IMR-90 (cell line): ENCODE results near the gene USP30. TPM values are rescaled to one million over a fixed set of nuclear protein-coding genes. Genes with fewer than 3 reads are reported as not detected.
"Not testable (repeated sequence)": the region's sequence is repeated elsewhere in the genome, so short reads cannot be mapped to it uniquely, and the experiment has no call there.

ENCODE experiments used
- ATAC-seq: fragments of 200-7000 bp; cut with Tn5 transposase; 2 replicates; pipeline ENCODE4 v1.9.1; 2020; ENCODE audit warnings: low read depth, mild to moderate bottlenecking, moderate library complexity
- BruUV-seq: library from RNA; stranded (reverse); fragments of 400-500 nt; replicated peaks from 2 replicates; lab custom pipeline; 2021; lab: Mats Ljungman, UMichigan
- CTCF ChIA-PET: fragments of 300-600 bp; formaldehyde crosslinking; extraction: SDS; loops from one replicate; lab custom pipeline; 2021; ENCODE audit warnings: antibody characterized with exemption; lab: Yijun Ruan, JAX
- POLR2A ChIA-PET: fragments of 300-600 bp; sonication (Branson Sonifier 250); formaldehyde crosslinking; loops from one replicate; lab custom pipeline; 2022; ENCODE audit warnings: antibody characterized with exemption; ENCODE audit not compliant: unreplicated experiment; lab: Charles Lee
- DNase-seq: peaks from one replicate; pipeline ENCODE4 v3.0.0; 2013
- H2AFZ ChIP-seq: replicated peaks from 2 replicates; pipeline ENCODE3; 2013; ENCODE audit warnings: low read length, mild to moderate bottlenecking; ENCODE audit not compliant: poor library complexity
- H2AK5ac ChIP-seq: 2 replicates; pipeline ENCODE4 v1.6.1; 2013; ENCODE audit warnings: low read depth, low read length, inconsistent platforms
- H2AK9ac ChIP-seq: replicated peaks from 2 replicates; pipeline ENCODE3; 2013; ENCODE audit warnings: mild to moderate bottlenecking, low read depth, low read length, moderate library complexity; ENCODE audit not compliant: poor library complexity
- H2BK120ac ChIP-seq: 2 replicates; pipeline ENCODE4 v1.6.1; 2013; ENCODE audit warnings: low read depth, low read length, inconsistent platforms
- H2BK15ac ChIP-seq: 3 replicates; pipeline ENCODE4 v1.6.1; 2013; ENCODE audit warnings: low read depth, low read length, inconsistent platforms
- H2BK20ac ChIP-seq: 2 replicates; pipeline ENCODE4 v1.6.1; 2013; ENCODE audit warnings: low read depth, mild to moderate bottlenecking, inconsistent platforms, low read length, moderate library complexity
- H2BK5ac ChIP-seq: 2 replicates; pipeline ENCODE4 v1.6.1; 2013; ENCODE audit warnings: mild to moderate bottlenecking, low read depth, low read length, inconsistent platforms; ENCODE audit not compliant: poor library complexity, severe bottlenecking
- H3K14ac ChIP-seq: replicated peaks from 2 replicates; pipeline ENCODE4 v1.6.1; 2013; ENCODE audit warnings: low read depth, low read length, inconsistent platforms
- H3K18ac ChIP-seq: 2 replicates; pipeline ENCODE4 v1.6.1; 2013; ENCODE audit warnings: low read depth, low read length, control low read depth
- H3K23ac ChIP-seq: 2 replicates; pipeline ENCODE4 v1.6.1; 2013; ENCODE audit warnings: low read depth, low read length, inconsistent platforms
- H3K27ac ChIP-seq: 2 replicates; pipeline ENCODE4 v1.5.1; 2013; ENCODE audit warnings: mild to moderate bottlenecking, control low read depth, low read length; ENCODE audit not compliant: insufficient read depth
- H3K27me3 ChIP-seq: 2 replicates; pipeline ENCODE4 v1.6.1; 2013; ENCODE audit warnings: low read length; ENCODE audit not compliant: control insufficient read depth, insufficient read depth
- H3K36me3 ChIP-seq: 2 replicates; pipeline ENCODE4 v1.6.1; 2013; ENCODE audit warnings: low read length, mixed read lengths; ENCODE audit not compliant: control insufficient read depth, insufficient read depth
- H3K4ac ChIP-seq: 2 replicates; pipeline ENCODE4 v1.6.1; 2013; ENCODE audit warnings: low read depth, low read length, inconsistent platforms
- H3K4me1 ChIP-seq: 2 replicates; pipeline ENCODE4 v1.6.1; 2013; ENCODE audit warnings: low read length, mixed read lengths; ENCODE audit not compliant: control insufficient read depth, insufficient read depth
- H3K4me2 ChIP-seq: 2 replicates; pipeline ENCODE4 v1.6.1; 2013; ENCODE audit warnings: low read depth, mild to moderate bottlenecking, control low read depth, low read length, moderate library complexity
- H3K4me3 ChIP-seq: 2 replicates; pipeline ENCODE4 v1.5.1; 2013; ENCODE audit warnings: low read depth, mild to moderate bottlenecking, control low read depth, low read length, moderate library complexity; ENCODE audit not compliant: insufficient read depth
- H3K56ac ChIP-seq: 2 replicates; pipeline ENCODE4 v1.6.1; 2013; ENCODE audit warnings: low read length, inconsistent platforms; ENCODE audit not compliant: insufficient read depth; ENCODE audit errors: extremely low read depth
- H3K79me1 ChIP-seq, 2 experiments: 2 replicates each; pipeline ENCODE4 v1.6.1; 2013; ENCODE audit warnings: low read length in 2 of 2, inconsistent platforms in 1 of 2, low read depth in 1 of 2
- H3K9ac ChIP-seq: 2 replicates; pipeline ENCODE4 v1.6.1; 2013; ENCODE audit warnings: low read depth, low read length, control low read depth
- H3K9me1 ChIP-seq: 2 replicates; pipeline ENCODE4 v1.6.1; 2013; ENCODE audit warnings: low read length, inconsistent platforms; ENCODE audit not compliant: insufficient read depth
- H3K9me3 ChIP-seq: 2 replicates; pipeline ENCODE4 v1.6.1; 2013; ENCODE audit warnings: low read length; ENCODE audit not compliant: control insufficient read depth, insufficient read depth
- H4K20me1 ChIP-seq: 2 replicates; pipeline ENCODE4 v1.6.1; 2013; ENCODE audit warnings: low read length, inconsistent platforms; ENCODE audit not compliant: insufficient read depth
- H4K5ac ChIP-seq: 2 replicates; pipeline ENCODE4 v1.6.1; 2013; ENCODE audit warnings: mild to moderate bottlenecking, low read depth, low read length, control low read depth
- H4K8ac ChIP-seq, 2 experiments: 2 replicates each; pipeline ENCODE4 v1.6.1; 2013; ENCODE audit warnings: low read depth in 2 of 2, low read length in 2 of 2, control low read depth in 1 of 2, inconsistent platforms in 1 of 2
- H4K91ac ChIP-seq: 2 replicates; pipeline ENCODE4 v1.6.1; 2013; ENCODE audit warnings: low read depth, low read length, inconsistent platforms; ENCODE audit not compliant: insufficient read depth
- MAZ ChIP-seq: IDR thresholded peaks from 2 replicates; pipeline ENCODE4 v1.6.1; 2012; ENCODE audit warnings: low read depth, mild to moderate bottlenecking, low read length, improper control_type of control experiment, moderate library complexity, borderline replicate concordance
- WGBS, 2 experiments: methylation state at CpG; one replicate each; pipeline versions ENCODE4 v1.1.5 to v1.1.7; 2013; ENCODE audit warnings: missing lambda C conversion rate in 2 of 2; ENCODE audit not compliant: insufficient read length in 1 of 2; ENCODE audit errors: extremely low coverage in 2 of 2; 5-methylcytosine and 5-hydroxymethylcytosine counted together
- dilution Hi-C: fragments of 300-500 bp; cut with HindIII; formaldehyde crosslinking; loops from one replicate; pipeline ENCODE4 v1.14.3; 2018; ENCODE audit warnings: low sequenced_read_pairs; ENCODE audit not compliant: unreplicated experiment
- in situ Hi-C: fragments of 300-500 bp; cut with MboI; formaldehyde crosslinking; loops from 3 replicates; pipeline ENCODE4 v1.14.3; 2019; ENCODE audit warnings: low sequenced_read_pairs, inconsistent platforms, mixed read lengths
- intact Hi-C: fragments of 100-400 bp; cut with micrococcal nuclease; formaldehyde crosslinking; loops from 2 replicates; pipeline ENCODE4 v1.10.0; 2022
- polyA plus RNA-seq, 3 experiments: library from polyadenylated mRNA; depleted of rRNA; stranded (reverse); fragments of >200 nt; gene quantifications; 2 replicates each; pipeline ENCODE4 v1.2.3, GENCODE V29; 2012; ENCODE audit warnings: low replicate concordance in 1 of 3
- total RNA-seq: library from RNA; depleted of rRNA; stranded (reverse); fragments of >200 nt; gene quantifications from 2 replicates; pipeline ENCODE4 v1.2.3, GENCODE V29; 2012
- TF ChIP-seq, protein P1 (sequence below): fragments of 150-350 bp; IDR thresholded peaks from 2 replicates; pipeline ENCODE4 v1.6.1; 2017; ENCODE audit warnings: mild to moderate bottlenecking, antibody characterized with exemption, low read length, low read depth

Gene USP30
- total and polyA plus RNA-seq, 2 of the 4 experiments (the other 2 are of a cell fraction): 10.4 to 11.2 TPM

DNA sequence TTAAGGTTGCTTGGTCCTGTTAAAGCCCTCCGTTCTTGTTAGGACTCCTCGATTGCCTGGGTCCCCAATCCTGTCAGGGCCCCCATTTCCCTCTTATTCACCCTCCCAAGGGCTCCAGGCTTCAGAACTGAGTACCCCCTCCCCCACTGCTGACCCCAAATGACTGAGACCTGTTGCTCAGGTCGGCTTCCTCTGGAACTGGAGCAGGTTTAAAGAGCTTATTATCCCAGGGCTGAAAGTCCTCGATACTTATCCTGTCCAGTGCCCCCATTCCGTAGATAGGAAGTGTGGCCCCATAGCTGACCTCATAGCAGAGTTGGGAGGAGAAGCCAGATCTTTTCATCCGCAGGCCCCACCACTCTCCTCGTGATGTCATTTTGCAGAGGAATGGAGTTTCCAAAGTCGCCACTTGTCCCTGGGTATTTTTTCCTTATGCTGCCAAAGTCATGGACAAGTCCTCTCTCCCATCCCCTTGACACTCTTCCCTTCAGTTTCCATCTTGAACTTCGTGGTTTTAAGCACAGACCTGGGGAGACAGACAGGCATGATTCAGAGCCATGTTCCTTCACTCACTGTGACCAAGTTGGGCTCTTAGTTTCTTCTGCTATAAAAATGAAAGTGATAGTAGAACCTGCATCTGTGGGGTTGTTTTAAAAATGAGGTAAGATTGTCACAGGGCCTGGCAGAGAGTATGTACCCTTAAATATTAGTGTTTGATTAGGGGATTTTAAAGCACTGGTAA is 1.2 kb downstream of the USP30 start (continued):
- TF ChIP-seq, protein P1, sequence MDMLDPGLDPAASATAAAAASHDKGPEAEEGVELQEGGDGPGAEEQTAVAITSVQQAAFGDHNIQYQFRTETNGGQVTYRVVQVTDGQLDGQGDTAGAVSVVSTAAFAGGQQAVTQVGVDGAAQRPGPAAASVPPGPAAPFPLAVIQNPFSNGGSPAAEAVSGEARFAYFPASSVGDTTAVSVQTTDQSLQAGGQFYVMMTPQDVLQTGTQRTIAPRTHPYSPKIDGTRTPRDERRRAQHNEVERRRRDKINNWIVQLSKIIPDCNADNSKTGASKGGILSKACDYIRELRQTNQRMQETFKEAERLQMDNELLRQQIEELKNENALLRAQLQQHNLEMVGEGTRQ: no peak
- no peak for TF ChIP-seq MAZ

DNA sequence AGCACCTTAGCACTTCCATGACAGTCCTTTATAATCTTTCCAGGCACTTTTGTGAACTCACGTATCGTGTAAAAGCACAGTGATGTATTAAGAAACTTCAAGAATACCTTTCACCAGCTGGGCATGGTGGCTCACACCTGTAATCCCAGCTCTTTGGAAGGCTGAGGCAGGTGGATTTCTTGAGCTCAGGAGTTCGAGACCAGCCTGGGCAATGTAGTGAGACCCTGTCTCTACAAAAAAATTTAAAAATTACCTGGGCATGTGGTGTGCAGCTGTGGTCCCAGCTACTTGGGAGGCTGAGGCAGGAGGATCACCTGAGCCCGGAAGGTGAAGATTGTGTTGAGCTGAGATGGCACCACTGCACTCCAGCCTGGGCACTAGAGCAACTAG is 1.7 kb downstream of the USP30 start:
- intact Hi-C loops, H3K18ac ChIP-seq, BruUV-seq, H4K5ac ChIP-seq, H4K20me1 ChIP-seq, in situ Hi-C loops, H3K14ac ChIP-seq, H3K4me1 ChIP-seq, H3K9ac ChIP-seq, H2BK15ac ChIP-seq, H3K4me2 ChIP-seq, H2AK9ac ChIP-seq, H3K56ac ChIP-seq, H3K36me3 ChIP-seq, H3K4me3 ChIP-seq, ATAC-seq, H3K4ac ChIP-seq, H2AK5ac ChIP-seq, H2BK20ac ChIP-seq, H4K8ac ChIP-seq, H3K23ac ChIP-seq, CTCF ChIA-PET, H4K91ac ChIP-seq, H2AFZ ChIP-seq, H3K9me1 ChIP-seq, H3K9me3 ChIP-seq, H2BK120ac ChIP-seq, DNase-seq, POLR2A ChIA-PET, H2BK5ac ChIP-seq, H3K27ac ChIP-seq, H3K27me3 ChIP-seq, dilution Hi-C loops: not testable (repeated sequence)
- no CpG with 5 or more reads among the region's 4 CpGs for WGBS, 2 experiments
- H3K79me1 ChIP-seq: peaks cover 11 to 15% of the 10 kb centered on the region in 2 experiments; a peak in 3 of 4 replicates
